Gastroesophageal sphincter (tissue), 4 donors: ENCODE results near the gene ZNF101. TPM values are rescaled to one million over a fixed set of nuclear protein-coding genes. Genes with fewer than 3 reads are reported as not detected.

Experiments
- ATAC-seq: fragments of 150-250 bp; one replicate; pipeline ENCODE4 v1.9.1; 2016; ENCODE audit warnings: mild to moderate bottlenecking, moderate library complexity
- H3K27ac ChIP-seq, 4 donors: fragments of 200-600 bp; sonication (generic) in 3 of 4; 1 replicate in 3 of 4; 2 replicates in 1 of 4; pipeline ENCODE4 v1.5.1; 2016 to 2019
- H3K27me3 ChIP-seq: fragments of 200-600 bp; sonication (generic); one replicate; pipeline ENCODE4 v1.5.1; 2019
- H3K36me3 ChIP-seq, 2 donors: fragments of 200-600 bp; sonication (generic); one replicate each; pipeline ENCODE4 v1.5.1; 2019; ENCODE audit warnings: control low read depth in 1 of 2
- H3K4me1 ChIP-seq, 3 donors: fragments of 200-600 bp; sonication (generic); 1 replicate in 2 of 3; 2 replicates in 1 of 3; pipeline ENCODE4 v1.5.1; 2016 to 2019; ENCODE audit warnings: control low read depth in 2 of 3
- H3K4me3 ChIP-seq, 2 donors: fragments of 200-600 bp; sonication (generic); one replicate each; pipeline ENCODE4 v1.5.1; 2019; ENCODE audit warnings: mild to moderate bottlenecking in 1 of 2, moderate library complexity in 1 of 2
- H3K9me3 ChIP-seq, 3 donors: fragments of 200-600 bp; sonication (generic); one replicate each; pipeline ENCODE4 v1.5.1; 2017 to 2019; ENCODE audit warnings: control low read depth in 2 of 3
- EP300 ChIP-seq: sonication (generic); formaldehyde crosslinking; IDR thresholded peaks from one replicate; pipeline ENCODE4 v1.6.1; 2017; ENCODE audit warnings: antibody characterized with exemption, mild to moderate bottlenecking
- POLR2A ChIP-seq, 2 donors: fragments of 450-650 bp; IDR thresholded peaks; one replicate each; pipeline ENCODE4 v1.6.1; 2017; ENCODE audit warnings: antibody characterized with exemption in 2 of 2, mild to moderate bottlenecking in 2 of 2, moderate library complexity in 1 of 2
- POLR2AphosphoS5 ChIP-seq: sonication (generic); formaldehyde crosslinking; IDR thresholded peaks from one replicate; pipeline ENCODE4 v1.6.1; 2017; ENCODE audit warnings: antibody characterized with exemption
- WGBS, 2 donors: methylation state at CpG; one replicate each; pipeline ENCODE4 v1.1.5; 2018; ENCODE audit warnings: low coverage in 1 of 2; 5-methylcytosine and 5-hydroxymethylcytosine counted together
- total RNA-seq, 4 donors: library from RNA; depleted of rRNA; stranded (reverse); fragments of >200 nt; gene quantifications; one replicate each; pipeline ENCODE4 v1.1.0, GENCODE V29; 2016
- TF ChIP-seq, protein P1 (sequence below), 4 experiments: fragments of 200-600 bp in 2 of 4; fragments of 450-650 bp in 2 of 4; sonication (generic) in 1 of 4; IDR thresholded peaks; one replicate each; pipeline ENCODE4 v1.5.1; 2017 to 2019; ENCODE audit warnings: antibody characterized with exemption in 4 of 4, mild to moderate bottlenecking in 2 of 4, moderate library complexity in 2 of 4

ZNF101 gene
- 1 to 10 TPM; 2.5 to 7.6 (median 4.4) TPM for total RNA-seq

DNA sequence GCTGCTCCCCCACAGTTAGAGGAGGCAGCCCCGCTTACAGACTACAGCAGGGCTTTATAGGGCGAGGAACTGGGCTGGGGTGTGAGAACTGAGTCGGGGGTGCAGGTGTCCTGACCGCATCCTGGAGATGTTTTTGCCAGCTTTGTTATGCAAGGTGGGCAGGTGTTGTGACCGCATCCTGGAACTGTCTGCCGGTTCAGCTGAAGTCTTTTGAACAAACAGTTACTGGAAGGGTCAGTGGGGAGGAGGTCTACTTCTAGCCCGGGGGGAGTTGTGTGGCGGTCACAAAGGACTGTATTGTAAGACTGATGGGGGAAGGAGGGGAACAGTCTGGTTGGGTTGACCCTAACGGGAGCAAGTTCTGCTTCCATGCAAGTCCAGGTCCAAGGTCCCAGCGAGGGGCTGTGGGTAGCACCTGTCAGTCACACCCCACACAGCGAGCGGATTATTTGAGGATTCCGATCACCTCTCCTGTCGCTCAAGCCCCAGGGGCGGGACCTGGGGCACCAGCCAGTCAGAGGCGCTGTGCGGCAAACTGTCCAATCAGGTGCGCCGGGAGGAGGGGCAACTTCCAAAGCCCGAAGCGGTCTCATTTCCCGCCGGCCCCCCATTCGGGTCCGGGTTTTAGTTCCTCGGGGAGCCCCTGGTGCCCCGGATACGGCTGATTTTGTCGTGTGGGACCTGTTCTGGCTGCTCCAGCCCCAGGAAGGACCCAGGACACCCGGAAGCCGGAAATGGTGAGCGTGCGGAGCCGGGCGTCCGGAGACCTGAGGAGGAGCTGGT, at the start of gene ZNF101:
ZNF101 (plus strand) TSS at position 610 of the 783 bp plus-strand sequence; CDS start at position 735, 125 bp downstream.
- Histone ChIP-seq H3K4me3 (peak within 1 kb of the TSS; percentile 71 to 90), H3K36me3 (peaks cover 0 to 12% of the 10 kb centered on the region in 2 donors), H3K27me3 (no peaks in the 10 kb centered on the region), H3K27ac (peak within 1 kb of the TSS; percentile 31 to 88 (median 88)), H3K4me1 (peaks cover 0 to 25% (median 4%) of the 10 kb centered on the region in 3 donors), H3K9me3 (no peaks in the 10 kb centered on the region)
- peak; percentile 76 for ATAC-seq
- WGBS, 2 donors: 0 to 12% methylated on average over 8 to 13 of the region's 36 CpGs
- TF ChIP-seq POLR2AphosphoS5 (peak; percentile 31), POLR2A (IDR thresholded peaks at IDR 0.05) (peak in 1 of 2 donors; percentile 22), EP300 (no peak)
- TF ChIP-seq, protein P1, sequence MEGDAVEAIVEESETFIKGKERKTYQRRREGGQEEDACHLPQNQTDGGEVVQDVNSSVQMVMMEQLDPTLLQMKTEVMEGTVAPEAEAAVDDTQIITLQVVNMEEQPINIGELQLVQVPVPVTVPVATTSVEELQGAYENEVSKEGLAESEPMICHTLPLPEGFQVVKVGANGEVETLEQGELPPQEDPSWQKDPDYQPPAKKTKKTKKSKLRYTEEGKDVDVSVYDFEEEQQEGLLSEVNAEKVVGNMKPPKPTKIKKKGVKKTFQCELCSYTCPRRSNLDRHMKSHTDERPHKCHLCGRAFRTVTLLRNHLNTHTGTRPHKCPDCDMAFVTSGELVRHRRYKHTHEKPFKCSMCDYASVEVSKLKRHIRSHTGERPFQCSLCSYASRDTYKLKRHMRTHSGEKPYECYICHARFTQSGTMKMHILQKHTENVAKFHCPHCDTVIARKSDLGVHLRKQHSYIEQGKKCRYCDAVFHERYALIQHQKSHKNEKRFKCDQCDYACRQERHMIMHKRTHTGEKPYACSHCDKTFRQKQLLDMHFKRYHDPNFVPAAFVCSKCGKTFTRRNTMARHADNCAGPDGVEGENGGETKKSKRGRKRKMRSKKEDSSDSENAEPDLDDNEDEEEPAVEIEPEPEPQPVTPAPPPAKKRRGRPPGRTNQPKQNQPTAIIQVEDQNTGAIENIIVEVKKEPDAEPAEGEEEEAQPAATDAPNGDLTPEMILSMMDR (IDR thresholded peaks at IDR 0.05): no peak

DNA sequence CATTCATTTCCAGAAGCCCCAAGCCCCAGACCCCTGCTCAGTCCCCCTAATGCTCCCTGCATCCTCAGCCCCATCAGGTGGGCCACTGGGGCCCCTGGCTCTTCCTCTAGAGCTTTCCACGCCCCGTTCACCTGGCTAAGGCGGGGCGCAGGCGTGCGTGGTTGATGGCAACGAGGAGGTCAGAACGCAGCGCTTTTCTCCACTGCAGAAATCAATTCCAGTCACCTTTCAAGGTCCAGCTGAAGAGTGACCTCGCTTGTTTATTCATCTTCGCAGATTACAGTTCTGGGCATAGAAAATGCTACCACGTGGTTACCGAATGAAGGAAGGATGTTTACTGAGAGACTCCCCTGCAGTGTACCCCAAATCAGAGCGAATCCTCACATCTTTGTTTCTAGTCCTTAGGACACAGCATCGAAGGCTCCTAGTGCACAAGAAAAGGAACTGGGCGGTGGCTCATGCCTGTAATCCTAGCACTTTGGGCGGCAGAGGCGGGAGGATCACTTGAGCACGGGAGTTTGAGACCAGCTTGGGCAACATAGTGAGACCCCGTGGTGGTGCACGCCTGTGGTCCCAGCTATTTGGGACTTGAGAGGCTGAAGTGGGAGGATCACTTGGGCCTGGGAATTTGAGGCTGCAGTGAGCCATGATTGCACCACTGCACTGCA, 49.3 kb upstream of the ZNF101 start:
- Histone ChIP-seq H3K36me3 (no peaks in the 10 kb centered on the region), H3K27ac (no peak overlapping the region), H3K4me3 (peak overlapping the region in 1 of 2 donors; percentile 51), H3K9me3 (no peaks in the 10 kb centered on the region), H3K27me3 (peaks cover 47% of the 10 kb centered on the region), H3K4me1 (peaks cover 0 to 15% (median 0%) of the 10 kb centered on the region in 3 donors)
- 41 to 48% methylated on average over 9 to 11 of the region's 21 CpGs for WGBS, 2 donors
- no peak for ATAC-seq
- TF ChIP-seq POLR2A (IDR thresholded peaks at IDR 0.05) (no peak), EP300 (no peak), POLR2AphosphoS5 (no peak)
- TF ChIP-seq, protein P1 (IDR thresholded peaks at IDR 0.05): no peak

- no peak for TF ChIP-seq POLR2AphosphoS5
- 62 to 73% methylated on average over 5 to 6 of the region's 7 CpGs for WGBS, 2 donors
Measured at GRCh38 chr19:19619849-19620210, 48.8 kb upstream of the ZNF101 start.

GRCh38 chr19:19623383-19623782, 45.3 kb upstream of the ZNF101 start:
- ATAC-seq: no peak
- H3K4me1 ChIP-seq: peaks cover 0 to 22% (median 10%) of the 10 kb centered on the region in 3 donors
- no peak overlapping the region for H3K27ac ChIP-seq
- no peak overlapping the region for H3K4me3 ChIP-seq
- 79 to 89% methylated on average over 3 to 5 of the region's 5 CpGs for WGBS, 2 donors
- H3K27me3 ChIP-seq: peaks cover 30% of the 10 kb centered on the region
- H3K36me3 ChIP-seq: no peaks in the 10 kb centered on the region
- no peaks in the 10 kb centered on the region for H3K9me3 ChIP-seq
- TF ChIP-seq POLR2AphosphoS5 (no peak), POLR2A (IDR thresholded peaks at IDR 0.05) (no peak), EP300 (no peak)
- TF ChIP-seq, protein P1 (IDR thresholded peaks at IDR 0.05): no peak

More at GRCh38 chr19:19619849-19620210, 48.8 kb upstream of the ZNF101 start:
- Histone ChIP-seq H3K9me3 (no peaks in the 10 kb centered on the region), H3K27ac (no peak overlapping the region), H3K27me3 (peaks cover 42% of the 10 kb centered on the region), H3K4me1 (peaks cover 0 to 15% (median 0%) of the 10 kb centered on the region in 3 donors), H3K4me3 (no peak overlapping the region), H3K36me3 (no peaks in the 10 kb centered on the region)
- ATAC-seq: no peak

DNA sequence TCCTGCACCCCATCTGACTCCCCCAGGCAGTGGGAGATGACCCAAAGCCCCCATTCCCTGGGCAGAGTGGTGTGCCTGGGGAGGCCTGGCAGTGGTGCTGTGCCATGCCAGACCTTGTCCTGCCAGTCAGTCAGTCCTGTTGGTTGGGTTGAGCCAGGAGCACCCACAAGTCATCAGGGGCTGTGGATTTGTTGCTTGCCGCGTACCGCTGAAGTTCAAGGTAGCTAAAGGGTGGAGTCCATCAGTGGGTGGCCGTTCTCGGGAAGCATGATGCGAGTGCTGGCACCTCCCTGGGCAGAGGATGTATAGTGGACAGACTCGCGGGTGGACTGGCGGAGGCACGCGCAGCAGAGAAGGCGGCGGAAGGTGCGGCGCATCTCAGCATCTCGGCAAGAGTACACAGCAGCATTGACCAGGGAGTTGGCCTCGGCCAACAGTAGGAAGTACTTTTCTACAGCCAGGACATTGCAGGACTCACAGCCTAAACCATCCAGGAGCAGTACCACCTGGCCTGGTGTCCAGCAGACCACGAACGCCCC, 44.5 kb upstream of the ZNF101 start:
- Histone ChIP-seq H3K27ac (no peak overlapping the region), H3K4me3 (no peak overlapping the region), H3K27me3 (peaks cover 30% of the 10 kb centered on the region), H3K36me3 (no peaks in the 10 kb centered on the region), H3K4me1 (peaks cover 0 to 21% (median 13%) of the 10 kb centered on the region in 3 donors), H3K9me3 (no peaks in the 10 kb centered on the region)
- no CpG with 5 or more reads among the region's 19 CpGs for WGBS, 2 donors
- no peak for TF ChIP-seq POLR2AphosphoS5
- TF ChIP-seq POLR2A (IDR thresholded peaks at IDR 0.05): no peak
- TF ChIP-seq EP300: no peak
- TF ChIP-seq, protein P1 (IDR thresholded peaks at IDR 0.05): no peak
- no peak for ATAC-seq
